Prostate gland (tissue), 2 donors: ENCODE results near the gene SSR4. TPM values are rescaled to one million over a fixed set of nuclear protein-coding genes. Genes with fewer than 3 reads are reported as not detected.

Experiments used
- DNase-seq: peaks from one replicate; pipeline ENCODE4 v3.0.0-alpha.2; 2019; ENCODE audit warnings: low spot score
- H3K27ac ChIP-seq, 2 donors: fragments of 200-600 bp; sonication (generic); 2 replicates each; pipeline ENCODE4 v1.5.1; 2017 to 2019
- H3K27me3 ChIP-seq: fragments of 200-600 bp; sonication (generic); replicated peaks from 2 replicates; pipeline ENCODE4 v1.5.1; 2019; ENCODE audit not compliant: insufficient read depth
- H3K36me3 ChIP-seq, 2 donors: fragments of 200-600 bp; sonication (generic); 1 replicate in 1 of 2; 2 replicates in 1 of 2; pipeline versions ENCODE4 v1.5.1 to v1.8.1; 2017 to 2019
- H3K4me1 ChIP-seq: fragments of 200-600 bp; sonication (generic); replicated peaks from 2 replicates; pipeline ENCODE4 v1.5.1; 2019
- H3K4me3 ChIP-seq, 2 donors: fragments of 200-600 bp; sonication (generic); 2 replicates each; pipeline ENCODE4 v1.5.1; 2017 to 2019
- H3K9me3 ChIP-seq: fragments of 200-600 bp; sonication (generic); 2 replicates; pipeline ENCODE4 v1.5.1; 2017
- CTCF ChIP-seq, 4 experiments: fragments of 200-600 bp in 2 of 4; fragments of 450-650 bp in 2 of 4; sonication (generic) in 2 of 4; IDR thresholded peaks; 1 replicate in 3 of 4; 2 replicates in 1 of 4; pipeline ENCODE4 v1.5.1; 2016 to 2019; ENCODE audit warnings: antibody characterized with exemption in 4 of 4, mild to moderate bottlenecking in 2 of 4, moderate library complexity in 2 of 4
- POLR2A ChIP-seq: fragments of 450-650 bp; IDR thresholded peaks from one replicate; pipeline ENCODE4 v1.6.1; 2016; ENCODE audit warnings: antibody characterized with exemption, mild to moderate bottlenecking
- POLR2AphosphoS5 ChIP-seq: sonication (generic); formaldehyde crosslinking; IDR thresholded peaks from one replicate; pipeline ENCODE4 v1.6.1; 2017; ENCODE audit warnings: antibody characterized with exemption
- WGBS: methylation state at CpG from one replicate; pipeline ENCODE4 v1.1.5; 2018; 5-methylcytosine and 5-hydroxymethylcytosine counted together
- intact Hi-C: fragments of 100-400 bp; cut with DNase I; formaldehyde crosslinking; loops from one replicate; pipeline ENCODE4 v1.14.2; 2022
- total RNA-seq, 2 donors: library from RNA; depleted of rRNA; stranded (reverse); fragments of >200 nt; gene quantifications; one replicate each; pipeline ENCODE4 v1.1.0, GENCODE V29; 2016

The SSR4 gene
- total RNA-seq, 2 donors from 2014 or later, result 288 to 623 TPM

DNA sequence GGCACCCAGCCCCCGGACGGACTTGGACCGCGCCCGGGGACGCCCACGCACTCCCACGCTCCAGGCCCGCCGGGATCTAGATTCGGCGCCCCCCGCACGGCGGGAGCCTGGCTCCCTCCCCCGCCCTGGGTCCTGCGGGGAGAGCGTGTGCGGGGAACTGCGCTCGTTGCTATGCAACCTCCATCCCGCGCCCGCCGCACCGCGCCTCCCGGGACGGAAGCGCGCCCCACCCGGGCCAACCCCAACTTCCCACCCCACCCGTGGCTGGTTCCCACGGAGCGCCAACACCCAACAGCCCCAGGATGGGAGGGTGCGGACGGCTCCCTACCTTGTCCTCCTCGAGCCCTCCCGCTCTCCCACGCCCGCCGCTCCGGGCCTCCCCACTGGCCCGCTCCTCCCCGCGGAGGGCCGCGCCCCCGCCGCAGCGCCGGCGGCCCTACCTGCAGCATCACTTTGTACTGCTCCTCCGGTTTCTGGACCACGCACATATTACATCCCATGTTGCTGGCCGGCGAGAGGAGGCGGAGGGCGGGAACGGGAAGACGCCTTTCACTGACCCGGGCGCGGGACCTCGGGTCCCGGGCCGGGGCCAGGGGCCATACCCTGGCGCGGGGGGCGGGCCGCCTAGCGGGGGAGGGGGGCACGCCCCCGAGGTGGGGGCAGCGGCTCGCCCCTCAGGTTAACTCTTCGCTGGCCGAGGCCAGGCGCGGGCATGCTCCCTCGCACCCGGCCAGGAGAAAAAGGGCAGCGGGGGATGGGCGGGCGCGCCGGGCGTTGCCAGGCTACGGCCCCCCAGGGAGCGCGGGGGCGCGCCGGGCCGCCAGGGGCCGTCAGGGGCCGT, 35.6 kb downstream of the SSR4 start, which contains the start of gene PDZD4:
Gene PDZD4 (minus strand): TSS at position 746 of the 841 bp plus-strand sequence. CDS start 246 bp downstream, at position 500.
- intact Hi-C loops, result no loop called here
- Histone ChIP-seq H3K4me3 (peak within 1 kb of the TSS; percentile 22), H3K27me3 (no peaks in the 10 kb centered on the region), H3K4me1 (no peaks in the 10 kb centered on the region), H3K36me3 (no peaks in the 10 kb centered on the region), H3K9me3 (no peaks in the 10 kb centered on the region), H3K27ac (no peak within 1 kb of the TSS)
- TF ChIP-seq POLR2AphosphoS5 (no peak), CTCF (IDR thresholded peaks at IDR 0.05) (no peak), POLR2A (no peak)
- WGBS, result 0% methylated on average over 15 of the region's 97 CpGs
- no peak for DNase-seq

- intact Hi-C loops, result no loop called here
- TF ChIP-seq POLR2A (no peak), POLR2AphosphoS5 (no peak), CTCF (IDR thresholded peaks at IDR 0.05) (no peak)
- Histone ChIP-seq H3K27ac (no peak overlapping the region), H3K27me3 (no peaks in the 10 kb centered on the region), H3K36me3 (no peaks in the 10 kb centered on the region), H3K4me1 (no peaks in the 10 kb centered on the region), H3K9me3 (no peaks in the 10 kb centered on the region), H3K4me3 (peak overlapping the region in 1 of 2 donors; percentile 22)
- DNase-seq, result no peak
- WGBS, result 20% methylated on average over 9 of the region's 102 CpGs
These were observed 36.4 kb downstream of the SSR4 start for GRCh38 chrX:153830640-153831428.

GRCh38 chrX:153831429-153832150, 37.1 kb downstream of the SSR4 start:
- H3K4me3 ChIP-seq, result no peak overlapping the region
- no peaks in the 10 kb centered on the region for H3K9me3 ChIP-seq
- no peaks in the 10 kb centered on the region for H3K27me3 ChIP-seq
- no peaks in the 10 kb centered on the region for H3K4me1 ChIP-seq
- WGBS, result 58% methylated on average over 22 of the region's 23 CpGs
- no peak for TF ChIP-seq CTCF (IDR thresholded peaks at IDR 0.05)
- no peak for TF ChIP-seq POLR2A
- TF ChIP-seq POLR2AphosphoS5, result no peak
- DNase-seq, result no peak
- H3K36me3 ChIP-seq, result no peaks in the 10 kb centered on the region
- intact Hi-C loops, result no loop called here
- H3K27ac ChIP-seq, result no peak overlapping the region

DNA sequence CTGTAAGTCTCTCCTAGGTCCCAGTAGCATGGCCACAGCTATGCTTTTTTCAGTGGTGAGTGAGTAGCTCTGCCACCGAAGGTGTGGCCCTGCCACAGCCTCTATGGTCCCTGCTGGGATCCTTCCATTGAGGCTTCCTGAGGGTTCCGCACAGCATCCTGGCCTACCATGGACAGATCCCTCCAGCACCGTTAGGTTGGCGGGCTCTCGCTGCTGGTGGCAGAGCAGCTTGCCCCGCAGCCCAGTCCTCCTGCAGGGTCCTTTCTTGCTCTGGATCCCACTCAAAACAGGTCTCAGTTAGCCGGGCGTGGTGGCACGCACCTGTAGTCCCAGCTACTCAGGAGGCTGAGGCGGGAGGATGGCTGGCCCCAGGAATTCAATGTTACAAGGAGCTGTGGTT, 38.3 kb downstream of the SSR4 start:
- H3K4me3 ChIP-seq, result no peak overlapping the region
- H3K4me1 ChIP-seq, result no peaks in the 10 kb centered on the region
- no peaks in the 10 kb centered on the region for H3K9me3 ChIP-seq
- DNase-seq, result no peak
- intact Hi-C loops, result no loop called here
- H3K36me3 ChIP-seq, result no peaks in the 10 kb centered on the region
- TF ChIP-seq POLR2A (no peak), POLR2AphosphoS5 (no peak), CTCF (IDR thresholded peaks at IDR 0.05) (no peak)
- WGBS, result 86% methylated on average over 9 of the region's 10 CpGs
- no peak overlapping the region for H3K27ac ChIP-seq
- no peaks in the 10 kb centered on the region for H3K27me3 ChIP-seq
